ENCODE measurements around the gene TADA2B.

The TADA2B gene

DNA sequence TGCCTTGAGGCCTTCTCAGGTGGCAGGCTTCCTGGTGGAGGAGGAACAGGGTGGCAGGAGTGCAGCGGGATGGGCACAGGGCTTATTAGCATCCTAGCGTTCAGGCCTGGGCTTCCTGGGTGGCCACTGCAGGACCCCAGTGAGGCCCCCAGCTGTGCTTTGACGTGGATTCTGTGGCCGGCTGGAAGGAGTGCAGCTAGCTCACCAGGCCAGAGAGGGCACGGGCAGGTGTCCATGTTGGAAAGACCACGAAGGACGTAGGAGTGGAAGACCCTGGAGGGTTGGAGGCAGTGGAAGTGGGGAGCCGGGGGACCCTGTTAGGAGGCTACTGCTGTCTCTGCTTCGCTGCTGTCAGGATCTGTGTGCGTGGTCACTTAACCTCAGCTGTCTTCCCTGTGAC is 13.3 kb upstream of the TADA2B start:
- H3K27ac Mint-ChIP-seq = no peak overlapping the region
- no peak for TF ChIP-seq CTCF (IDR thresholded peaks at IDR 0.05; ENCODE audit: unreplicated experiment in 3 of 3)
- no peaks in the 10 kb centered on the region for H3K9me3 Mint-ChIP-seq
- H3K4me3 Mint-ChIP-seq = no peak overlapping the region
- H3K36me3 Mint-ChIP-seq (ENCODE audit: low read depth) = peaks cover 54% of the 10 kb centered on the region
- H3K27me3 Mint-ChIP-seq (ENCODE audit: low read depth) = no peaks in the 10 kb centered on the region
- H3K4me1 Mint-ChIP-seq = no peaks in the 10 kb centered on the region

GRCh38 chr4:7030856-7031255 is 12.3 kb upstream of the TADA2B start:
- Mint-ChIP-seq H3K4me3 (no peak overlapping the region), H3K27ac (peak overlapping the region in 1 of 3 experiments; percentile 25), H3K27me3 (ENCODE audit: low read depth) (no peaks in the 10 kb centered on the region)

DNA sequence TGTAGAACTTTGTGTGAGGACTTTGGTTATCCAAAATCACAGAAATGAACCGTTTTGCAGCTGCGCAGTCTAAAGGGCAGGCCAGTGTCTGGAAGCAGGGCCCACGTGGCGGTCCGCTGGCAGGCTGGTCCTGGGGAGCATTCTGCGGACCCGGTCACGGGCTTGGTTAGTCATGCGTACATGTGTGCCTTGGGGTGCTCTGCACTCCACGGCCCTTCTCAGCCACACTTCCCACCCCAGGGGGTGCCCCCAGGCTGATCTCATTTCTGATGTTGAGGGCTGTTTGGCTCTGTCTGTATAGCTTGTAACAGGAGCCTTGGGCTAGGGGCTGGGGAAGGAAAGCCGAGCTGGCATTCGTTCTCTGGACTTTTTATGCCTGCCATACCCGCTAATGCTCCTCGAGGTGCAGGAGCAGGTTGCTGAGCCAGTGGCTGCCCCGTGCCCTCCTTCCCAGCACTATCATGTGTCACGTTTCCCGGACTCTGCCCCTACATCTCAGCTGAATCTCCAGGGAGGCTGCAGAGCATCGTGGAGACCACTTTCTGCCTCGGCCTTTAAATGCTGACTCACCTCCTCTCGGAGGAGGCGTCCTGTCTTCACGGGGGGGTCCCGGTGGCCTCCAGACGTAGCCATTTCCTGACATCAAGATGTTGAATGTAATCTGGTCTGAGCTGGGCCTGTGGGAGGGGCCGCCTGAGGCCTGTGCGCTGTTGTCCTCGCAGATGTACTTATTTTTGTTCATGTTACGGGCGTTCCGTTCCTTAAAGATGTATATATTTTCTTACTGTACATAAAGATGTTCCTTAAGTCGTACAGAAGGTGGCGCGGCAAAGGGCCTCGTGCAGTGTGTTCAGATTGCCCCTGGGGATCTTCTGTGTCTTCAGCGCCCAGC is 11.4 kb upstream of the TADA2B start:
- no peak for TF ChIP-seq CTCF (IDR thresholded peaks at IDR 0.05; ENCODE audit: unreplicated experiment in 3 of 3)
- no peak overlapping the region for H3K4me3 Mint-ChIP-seq
- no peaks in the 10 kb centered on the region for H3K4me1 Mint-ChIP-seq
- H3K36me3 Mint-ChIP-seq (ENCODE audit: low read depth) = peaks cover 42% of the 10 kb centered on the region
- H3K27ac Mint-ChIP-seq = peak overlapping the region in 1 of 3 experiments; percentile 62
- H3K9me3 Mint-ChIP-seq = no peaks in the 10 kb centered on the region
- H3K27me3 Mint-ChIP-seq (ENCODE audit: low read depth) = no peaks in the 10 kb centered on the region

More at GRCh38 chr4:7030856-7031255, 12.3 kb upstream of the TADA2B start:
- TF ChIP-seq CTCF (IDR thresholded peaks at IDR 0.05; ENCODE audit: unreplicated experiment in 3 of 3) = no peak
- H3K4me1 Mint-ChIP-seq = no peaks in the 10 kb centered on the region
- no peaks in the 10 kb centered on the region for H3K9me3 Mint-ChIP-seq
- H3K36me3 Mint-ChIP-seq (ENCODE audit: low read depth) = peaks cover 52% of the 10 kb centered on the region

GRCh38 chr4:7032596-7032995 is 10.6 kb upstream of the TADA2B start:
- Mint-ChIP-seq H3K36me3 (ENCODE audit: low read depth) (peaks cover 36% of the 10 kb centered on the region), H3K4me3 (no peak overlapping the region), H3K4me1 (no peaks in the 10 kb centered on the region), H3K27ac (peak overlapping the region in 1 of 3 experiments; percentile 62), H3K9me3 (no peaks in the 10 kb centered on the region), H3K27me3 (ENCODE audit: low read depth) (no peaks in the 10 kb centered on the region)
- TF ChIP-seq CTCF (IDR thresholded peaks at IDR 0.05; ENCODE audit: unreplicated experiment in 3 of 3) = no peak

- peaks cover 25% of the 10 kb centered on the region for H3K36me3 Mint-ChIP-seq (ENCODE audit: low read depth)
- H3K4me3 Mint-ChIP-seq = no peak overlapping the region
- no peak for TF ChIP-seq CTCF (IDR thresholded peaks at IDR 0.05; ENCODE audit: unreplicated experiment in 3 of 3)
- no peaks in the 10 kb centered on the region for H3K4me1 Mint-ChIP-seq
- H3K27ac Mint-ChIP-seq = no peak overlapping the region
- H3K27me3 Mint-ChIP-seq (ENCODE audit: low read depth) = peaks cover 5% of the 10 kb centered on the region
- no peaks in the 10 kb centered on the region for H3K9me3 Mint-ChIP-seq
Measured at GRCh38 chr4:7034262-7035081, 8.7 kb upstream of the TADA2B start.
